SU-DHL-6 (cell line): Measurements from ENCODE around the gene TYMS.

Experiments used
- CTCF ChIP-seq: fragments of 200-600 bp; sonication (generic); IDR thresholded peaks from one replicate; pipeline ENCODE4 v1.5.1; 2017; ENCODE audit warnings: antibody characterized with exemption, mild to moderate bottlenecking, low read length, moderate library complexity; ENCODE audit not compliant: insufficient read depth, poor library complexity, severe bottlenecking
- EZH2phosphoT487 ChIP-seq: fragments of 200-600 bp; sonication (generic), shearing (Covaris generic); conservative IDR thresholded peaks from 2 replicates; pipeline ENCODE4 v1.6.1; 2018; ENCODE audit warnings: mild to moderate bottlenecking, antibody characterized with exemption, low read length, moderate library complexity, mixed read lengths

DNA sequence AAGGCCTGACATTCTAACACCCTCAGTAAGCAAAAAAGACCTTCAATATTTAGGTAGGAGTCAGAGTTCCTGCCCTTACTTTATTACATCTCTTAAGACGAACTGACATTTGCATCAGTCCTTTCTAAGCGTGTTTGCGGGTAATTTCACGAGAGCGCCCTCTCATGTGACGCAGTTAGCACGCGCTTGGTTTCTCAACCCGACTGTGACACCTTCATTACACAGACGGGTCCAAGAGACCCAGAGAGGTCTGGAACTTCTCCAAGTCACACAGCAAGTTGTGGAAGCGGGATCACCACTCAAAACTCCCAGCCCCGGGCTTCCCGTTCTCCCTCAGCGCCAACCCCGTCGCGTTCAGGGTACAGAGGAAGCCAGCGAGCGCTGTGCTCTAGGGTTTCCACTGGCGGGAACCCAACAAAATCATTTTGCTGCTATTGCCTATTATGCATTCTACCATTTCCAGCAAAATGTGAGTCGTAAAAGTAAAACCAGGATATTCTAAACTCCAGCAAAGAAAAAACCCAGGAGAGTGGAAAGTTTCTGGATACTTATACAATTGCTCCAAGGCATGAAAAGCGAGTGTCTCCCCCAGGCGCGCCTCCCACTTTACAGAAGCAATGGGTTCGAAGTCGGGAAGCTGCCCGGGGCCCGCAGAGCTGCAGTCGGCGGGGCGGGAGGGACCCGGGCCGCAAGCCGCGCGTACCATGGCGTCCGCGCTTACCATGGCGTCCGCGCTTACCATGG is 54.4 kb downstream of the TYMS start:
- TF ChIP-seq CTCF (no peak), EZH2phosphoT487 (no peak)
